Left ventricle myocardium superior (tissue), 1 donor: Measurements from ENCODE around the gene SLITRK1. TPM values are rescaled to one million over a fixed set of nuclear protein-coding genes. Genes with fewer than 3 reads are reported as not detected.

ENCODE experiments used
- ATAC-seq: fragments of 200-7000 bp; cut with Tn5 transposase; one replicate; pipeline ENCODE4 v1.9.1; 2020; ENCODE audit warnings: mild to moderate bottlenecking, moderate library complexity
- DNase-seq: peaks from one replicate; pipeline ENCODE4 v3.0.0-alpha.2; 2020
- intact Hi-C: fragments of 100-400 bp; cut with micrococcal nuclease; formaldehyde crosslinking; loops from one replicate; pipeline ENCODE4 v1.11.0; 2022
- total RNA-seq: library from RNA; stranded (reverse); fragmentation: NEBNext Ultra II Directional; extraction: Animal tissue kit (Norgen Biotek cat#: 25700); gene quantifications from one replicate; pipeline ENCODE4 v1.2.1, GENCODE V29; 2021
- donor health status: DM: no; HTN: yes; CAD: no; lungs with severe emphysema.

Gene SLITRK1
- total RNA-seq, 1 donor from 2014 or later, result not detected

- ATAC-seq (no peak), DNase-seq (no peak)
- intact Hi-C loops, result no loop called here
Measured at GRCh38 chr13:83877651-83878355, 4.5 kb downstream of the SLITRK1 start.

- intact Hi-C loops, result no loop called here
- DNase-seq, result no peak
- ATAC-seq, result no peak
Measured at GRCh38 chr13:83876546-83876945, 5.7 kb downstream of the SLITRK1 start.

GRCh38 chr13:83867708-83868107 lies 14.6 kb downstream of the SLITRK1 start:
- intact Hi-C loops, result no loop called here
- DNase-seq, result no peak
- ATAC-seq, result no peak

GRCh38 chr13:83865161-83866137 lies 16.8 kb downstream of the SLITRK1 start:
- ATAC-seq (no peak), DNase-seq (no peak)
- intact Hi-C loops, result no loop called here

GRCh38 chr13:83853771-83854170 lies 28.5 kb downstream of the SLITRK1 start:
- DNase-seq (no peak), ATAC-seq (no peak)
- intact Hi-C loops, result no loop called here

GRCh38 chr13:83845106-83845505 lies 37.2 kb downstream of the SLITRK1 start:
- DNase-seq, result no peak
- no peak for ATAC-seq
- intact Hi-C loops, result no loop called here

- intact Hi-C loops, result no loop called here
- ATAC-seq (no peak), DNase-seq (no peak)
Measured at GRCh38 chr13:83839146-83839545, 43.1 kb downstream of the SLITRK1 start.

- intact Hi-C loops, result no loop called here
- DNase-seq (no peak), ATAC-seq (no peak)
Measured at GRCh38 chr13:83831796-83832195, 50.5 kb downstream of the SLITRK1 start.

GRCh38 chr13:83829810-83830209 lies 52.5 kb downstream of the SLITRK1 start:
- ATAC-seq (no peak), DNase-seq (no peak)
- intact Hi-C loops, result no loop called here

GRCh38 chr13:83827338-83827737 lies 54.9 kb downstream of the SLITRK1 start:
- intact Hi-C loops, result no loop called here
- ATAC-seq (no peak), DNase-seq (no peak)
